DMS53 (cell line): Measurements from ENCODE around the gene TNIP1.

Experiments used
- DNase-seq: peaks from one replicate; lab custom pipeline; 2025; lab: John Stamatoyannopoulos, UW

Gene TNIP1

DNA sequence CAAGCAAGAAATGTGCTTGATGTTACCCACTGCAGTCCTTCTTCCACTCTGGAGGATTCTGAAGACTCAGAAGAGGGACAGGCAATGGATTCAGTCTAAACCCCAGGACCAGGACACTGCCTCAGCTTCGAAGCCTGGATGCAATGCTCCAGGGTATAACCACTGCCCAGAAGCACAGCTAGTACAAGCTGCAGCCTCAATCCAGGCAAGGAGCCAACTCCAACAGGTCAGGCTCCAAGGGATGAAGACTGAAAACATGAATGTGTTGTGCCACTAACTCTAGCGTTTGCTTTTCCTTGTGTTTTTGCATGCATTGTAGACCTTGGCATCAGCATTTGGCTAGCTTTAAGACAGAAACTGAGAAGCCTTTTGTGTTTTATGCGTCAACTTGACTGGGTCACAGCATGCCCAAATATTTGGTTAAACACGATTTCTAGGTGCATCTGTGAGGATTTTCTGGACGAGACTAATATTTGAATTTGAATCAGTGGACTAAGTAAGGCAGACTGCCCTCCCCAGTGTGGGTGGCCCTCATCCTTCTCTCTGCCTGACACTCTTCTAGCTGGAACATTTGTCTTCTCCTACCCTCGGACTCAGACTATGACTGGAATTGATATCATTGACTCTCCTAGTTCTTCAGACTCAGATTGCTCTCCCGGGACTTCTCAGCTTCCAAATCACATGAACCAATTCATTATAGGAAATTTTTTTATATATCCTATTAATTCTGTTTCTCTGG, 81.0 kb downstream of the TNIP1 start:
- DNase-seq: no peak

GRCh38 chr5:150993826-150994412, 86.9 kb downstream of the TNIP1 start:
- no peak for DNase-seq

GRCh38 chr5:150993422-150993821, 87.4 kb downstream of the TNIP1 start:
- no peak for DNase-seq

- DNase-seq: no peak
Measured at GRCh38 chr5:150992705-150993104, 88.1 kb downstream of the TNIP1 start.

GRCh38 chr5:150989695-150990094, 91.1 kb downstream of the TNIP1 start:
- DNase-seq: peak; percentile 31

GRCh38 chr5:150987746-150988145, 93.1 kb downstream of the TNIP1 start:
- peak; percentile 82 for DNase-seq
